Astrocyte (in vitro differentiated cells and primary cell): ENCODE data around the gene PTPRN2. TPM values are rescaled to one million over a fixed set of nuclear protein-coding genes. Genes with fewer than 3 reads are reported as not detected.
"Not testable (repeated sequence)": the region's sequence is repeated elsewhere in the genome, so short reads cannot be mapped to it uniquely, and the experiment has no call there.

ENCODE experiments used
- DNase-seq: peaks from one replicate; pipeline ENCODE4 v3.0.0-alpha.2; 2010; ENCODE audit warnings: low read depth
- FAIRE-seq: peaks from 2 replicates; lab custom pipeline; 2011; peaks lifted over from hg19 to GRCh38; lab: Jason Lieb, UNC
- H2AFZ ChIP-seq: 2 replicates; pipeline ENCODE4 v1.6.0; 2012; ENCODE audit warnings: low read depth, low read length, inconsistent platforms
- H3K27ac ChIP-seq: 2 replicates; pipeline ENCODE4 v1.5.1; 2011; ENCODE audit warnings: low read depth, low read length, inconsistent platforms
- H3K27me3 ChIP-seq: 2 replicates; pipeline ENCODE4 v1.6.0; 2011; ENCODE audit warnings: low read length, inconsistent platforms; ENCODE audit not compliant: insufficient read depth
- H3K36me3 ChIP-seq: 2 replicates; pipeline ENCODE4 v1.5.1; 2011; ENCODE audit warnings: low read length, inconsistent platforms; ENCODE audit not compliant: insufficient read depth
- H3K4me1 ChIP-seq: 2 replicates; pipeline ENCODE4 v1.5.1; 2011; ENCODE audit warnings: low read length, inconsistent platforms; ENCODE audit not compliant: insufficient read depth
- H3K4me2 ChIP-seq: 2 replicates; pipeline ENCODE4 v1.6.0; 2012; ENCODE audit warnings: low read length, inconsistent platforms
- H3K4me3 ChIP-seq: 2 replicates; pipeline ENCODE4 v1.5.1; 2011; ENCODE audit warnings: low read depth, mild to moderate bottlenecking, low read length, inconsistent platforms; ENCODE audit not compliant: insufficient read depth
- H3K79me2 ChIP-seq: 2 replicates; pipeline ENCODE4 v1.6.0; 2012; ENCODE audit warnings: mild to moderate bottlenecking, low read length, inconsistent platforms; ENCODE audit not compliant: insufficient read depth
- H3K9ac ChIP-seq: 2 replicates; pipeline ENCODE4 v1.6.0; 2012; ENCODE audit warnings: mild to moderate bottlenecking, low read length, inconsistent platforms
- H3K9me3 ChIP-seq: 2 replicates; pipeline ENCODE4 v1.5.1; 2012; ENCODE audit warnings: low read depth, mild to moderate bottlenecking, low read length, inconsistent platforms; ENCODE audit not compliant: insufficient read depth
- H4K20me1 ChIP-seq: 2 replicates; pipeline ENCODE4 v1.6.0; 2012; ENCODE audit warnings: low read length, inconsistent platforms; ENCODE audit not compliant: insufficient read depth
- H3K27ac Mint-ChIP-seq: one replicate; pipeline ENCODE4 v1.8.0; 2021; ENCODE audit warnings: mild to moderate bottlenecking, mixed read lengths; ENCODE audit not compliant: unreplicated experiment
- H3K27me3 Mint-ChIP-seq: one replicate; pipeline ENCODE4 v1.8.0; 2021; ENCODE audit warnings: low read depth, mixed read lengths; ENCODE audit not compliant: unreplicated experiment
- H3K36me3 Mint-ChIP-seq: one replicate; pipeline ENCODE4 v1.8.0; 2021; ENCODE audit warnings: low read depth, mixed read lengths; ENCODE audit not compliant: unreplicated experiment
- H3K4me1 Mint-ChIP-seq: one replicate; pipeline ENCODE4 v1.8.0; 2021; ENCODE audit warnings: low read depth, mixed read lengths; ENCODE audit not compliant: unreplicated experiment
- H3K4me3 Mint-ChIP-seq: one replicate; pipeline ENCODE4 v1.8.0; 2021; ENCODE audit warnings: mild to moderate bottlenecking, moderate library complexity, mixed read lengths; ENCODE audit not compliant: unreplicated experiment
- H3K9me3 Mint-ChIP-seq: one replicate; pipeline ENCODE4 v1.8.0; 2021; ENCODE audit warnings: mild to moderate bottlenecking, mixed read lengths; ENCODE audit not compliant: unreplicated experiment
- EZH2 ChIP-seq: IDR thresholded peaks from 2 replicates; pipeline ENCODE4 v1.6.1; 2012; ENCODE audit warnings: mild to moderate bottlenecking, low read length, inconsistent platforms; ENCODE audit not compliant: insufficient read depth
- total RNA-seq: library from RNA; stranded (reverse); gene quantifications from 2 replicates; pipeline ENCODE4 v1.2.1, GENCODE V29; 2021
- TF ChIP-seq, protein P1 (sequence below): IDR thresholded peaks from 2 replicates; pipeline ENCODE4 v1.5.1; 2011; ENCODE audit warnings: low read depth, mild to moderate bottlenecking, inconsistent platforms, low read length, moderate library complexity; ENCODE audit not compliant: insufficient read depth

Gene PTPRN2
- total RNA-seq, 1 donor from 2014 or later = 0.09 TPM

DNA sequence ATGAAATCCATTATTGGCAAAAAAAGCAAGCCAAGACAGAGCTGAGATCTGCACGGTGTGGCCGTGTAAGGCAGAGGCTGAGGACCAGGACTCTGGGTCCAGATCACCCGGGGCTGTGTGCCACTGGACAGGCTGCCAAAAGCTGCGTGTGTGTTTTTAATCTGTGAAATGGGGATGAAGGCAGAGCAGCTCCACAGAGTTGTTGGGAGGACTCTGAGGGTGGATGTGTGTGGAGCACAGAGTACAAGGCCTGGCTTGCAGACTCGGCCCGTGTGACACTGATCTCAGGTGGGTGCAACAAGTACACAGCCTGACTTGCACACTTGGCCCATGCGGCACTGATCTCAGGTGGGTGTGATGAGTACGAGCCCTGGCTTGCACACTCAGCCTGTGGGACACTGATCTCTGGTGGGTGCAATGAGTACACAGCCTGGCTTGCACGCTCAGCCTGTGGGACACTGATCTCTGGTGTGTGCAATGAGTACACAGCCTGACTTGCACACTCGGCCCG lies 921.0 kb downstream of the PTPRN2 start:
- H3K4me1 Mint-ChIP-seq = no peaks in the 10 kb centered on the region
- FAIRE-seq (no peak), DNase-seq (no peak)
- H3K4me3 Mint-ChIP-seq = no peak overlapping the region
- H3K36me3 ChIP-seq = no peaks in the 10 kb centered on the region
- H2AFZ ChIP-seq = no peak overlapping the region
- no peak overlapping the region for H3K9ac ChIP-seq
- no peaks in the 10 kb centered on the region for H3K36me3 Mint-ChIP-seq
- H3K9me3 Mint-ChIP-seq = peaks cover 36% of the 10 kb centered on the region
- no peaks in the 10 kb centered on the region for H3K27me3 Mint-ChIP-seq
- no peak overlapping the region for H3K4me3 ChIP-seq
- TF ChIP-seq EZH2 = no peak
- H3K27ac Mint-ChIP-seq = no peak overlapping the region
- no peaks in the 10 kb centered on the region for H3K79me2 ChIP-seq
- no peaks in the 10 kb centered on the region for H3K27me3 ChIP-seq
- H3K4me1 ChIP-seq = peaks cover 17% of the 10 kb centered on the region
- no peaks in the 10 kb centered on the region for H3K9me3 ChIP-seq
- no peak overlapping the region for H3K27ac ChIP-seq
- peaks cover 25% of the 10 kb centered on the region for H4K20me1 ChIP-seq
- H3K4me2 ChIP-seq = no peak overlapping the region

DNA sequence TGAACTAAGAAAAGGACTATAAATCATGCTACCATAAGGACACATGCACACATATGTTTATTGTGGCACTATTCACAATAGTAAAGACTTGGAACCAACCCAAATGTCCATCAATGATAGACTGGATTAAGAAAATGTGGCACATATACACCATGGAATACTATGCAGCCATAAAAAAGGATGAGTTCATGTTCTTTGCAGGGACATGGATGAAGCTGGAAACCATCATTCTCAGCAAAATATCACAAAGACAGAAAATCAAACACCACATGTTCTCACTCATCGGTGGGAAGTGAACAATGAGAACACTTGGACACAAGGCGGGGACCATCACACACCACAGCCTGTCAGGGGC lies 922.0 kb downstream of the PTPRN2 start:
- not testable (repeated sequence) for H3K4me3 ChIP-seq, H3K9me3 ChIP-seq, H3K36me3 Mint-ChIP-seq, H3K27me3 ChIP-seq, H3K4me3 Mint-ChIP-seq, H2AFZ ChIP-seq, H3K36me3 ChIP-seq, H3K27ac ChIP-seq, H3K4me1 Mint-ChIP-seq, DNase-seq, H3K79me2 ChIP-seq, H3K9ac ChIP-seq, H3K27ac Mint-ChIP-seq, H3K4me2 ChIP-seq, H3K27me3 Mint-ChIP-seq, FAIRE-seq
- Histone ChIP-seq H4K20me1 (peaks cover 25% of the 10 kb centered on the region), H3K4me1 (peaks cover 14% of the 10 kb centered on the region)
- H3K9me3 Mint-ChIP-seq = peaks cover 34% of the 10 kb centered on the region

DNA sequence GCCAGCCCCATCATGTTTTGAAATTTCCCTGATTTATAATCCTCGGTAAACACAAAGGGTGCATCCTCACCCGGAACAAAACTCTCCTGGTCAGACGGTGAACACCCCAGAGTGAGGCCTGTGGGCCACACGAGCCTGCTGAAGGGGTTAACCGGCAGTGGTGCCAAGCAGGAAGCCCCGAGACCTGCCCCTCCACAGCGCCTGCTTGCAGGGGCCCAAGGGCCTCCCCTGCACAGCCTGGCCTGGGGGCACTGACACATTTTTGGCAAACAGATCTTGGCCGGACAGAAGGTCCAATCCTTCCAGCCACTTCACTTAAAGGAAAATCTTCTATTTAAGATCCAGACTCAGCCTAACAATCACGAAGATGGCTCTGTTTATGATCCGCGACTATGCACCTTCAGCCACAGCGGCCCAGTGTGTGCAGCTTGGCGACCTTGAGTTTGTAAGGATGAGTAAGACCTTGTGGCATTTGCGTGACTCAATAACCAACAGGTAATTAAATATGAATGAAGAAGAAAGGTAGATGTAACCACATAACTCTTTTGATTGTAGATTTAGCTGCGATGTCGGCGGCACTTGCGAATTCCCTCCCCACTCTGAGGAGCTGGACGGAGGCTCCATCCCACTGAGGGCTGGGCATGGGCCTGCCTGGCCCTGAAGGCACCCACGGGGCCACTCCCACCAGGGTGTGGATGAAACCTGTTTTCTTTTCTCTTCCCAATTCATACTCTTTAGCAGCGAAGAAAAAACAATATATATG lies 922.6 kb downstream of the PTPRN2 start:
- no peak for TF ChIP-seq EZH2
- TF ChIP-seq, protein P1, sequence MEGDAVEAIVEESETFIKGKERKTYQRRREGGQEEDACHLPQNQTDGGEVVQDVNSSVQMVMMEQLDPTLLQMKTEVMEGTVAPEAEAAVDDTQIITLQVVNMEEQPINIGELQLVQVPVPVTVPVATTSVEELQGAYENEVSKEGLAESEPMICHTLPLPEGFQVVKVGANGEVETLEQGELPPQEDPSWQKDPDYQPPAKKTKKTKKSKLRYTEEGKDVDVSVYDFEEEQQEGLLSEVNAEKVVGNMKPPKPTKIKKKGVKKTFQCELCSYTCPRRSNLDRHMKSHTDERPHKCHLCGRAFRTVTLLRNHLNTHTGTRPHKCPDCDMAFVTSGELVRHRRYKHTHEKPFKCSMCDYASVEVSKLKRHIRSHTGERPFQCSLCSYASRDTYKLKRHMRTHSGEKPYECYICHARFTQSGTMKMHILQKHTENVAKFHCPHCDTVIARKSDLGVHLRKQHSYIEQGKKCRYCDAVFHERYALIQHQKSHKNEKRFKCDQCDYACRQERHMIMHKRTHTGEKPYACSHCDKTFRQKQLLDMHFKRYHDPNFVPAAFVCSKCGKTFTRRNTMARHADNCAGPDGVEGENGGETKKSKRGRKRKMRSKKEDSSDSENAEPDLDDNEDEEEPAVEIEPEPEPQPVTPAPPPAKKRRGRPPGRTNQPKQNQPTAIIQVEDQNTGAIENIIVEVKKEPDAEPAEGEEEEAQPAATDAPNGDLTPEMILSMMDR = no peak
- Mint-ChIP-seq H3K27me3 (no peaks in the 10 kb centered on the region), H3K27ac (no peak overlapping the region), H3K9me3 (peaks cover 30% of the 10 kb centered on the region), H3K36me3 (no peaks in the 10 kb centered on the region), H3K4me1 (no peaks in the 10 kb centered on the region), H3K4me3 (no peak overlapping the region)
- no peak for FAIRE-seq
- H3K9me3 ChIP-seq = no peaks in the 10 kb centered on the region
- H4K20me1 ChIP-seq = peaks cover 21% of the 10 kb centered on the region
- H3K4me2 ChIP-seq = no peak overlapping the region
- no peaks in the 10 kb centered on the region for H3K27me3 ChIP-seq
- H3K79me2 ChIP-seq = no peaks in the 10 kb centered on the region
- no peak overlapping the region for H2AFZ ChIP-seq
- no peak for DNase-seq
- peaks cover 10% of the 10 kb centered on the region for H3K4me1 ChIP-seq
- no peak overlapping the region for H3K4me3 ChIP-seq
- H3K27ac ChIP-seq = no peak overlapping the region
- H3K36me3 ChIP-seq = no peaks in the 10 kb centered on the region
- H3K9ac ChIP-seq = no peak overlapping the region
